Peyer's patch (tissue), 4 donors: ENCODE measurements around the gene DMRT1.

Experiments used
- CTCF ChIP-seq, 6 experiments: fragments of 450-650 bp in 4 of 6; fragments of 200-600 bp in 2 of 6; sonication (generic) in 1 of 6; IDR thresholded peaks; one replicate each; pipeline ENCODE4 v1.5.1; 2017 to 2019; ENCODE audit warnings: antibody characterized with exemption in 6 of 6, mild to moderate bottlenecking in 3 of 6, moderate library complexity in 1 of 6
- POLR2A ChIP-seq, 2 donors: fragments of 450-650 bp; IDR thresholded peaks; one replicate each; pipeline ENCODE4 v1.5.1; 2017; ENCODE audit warnings: antibody characterized with exemption in 2 of 2, mild to moderate bottlenecking in 2 of 2, moderate library complexity in 2 of 2

- no peak for TF ChIP-seq CTCF (IDR thresholded peaks at IDR 0.05)
- no peak for TF ChIP-seq POLR2A (IDR thresholded peaks at IDR 0.05)
Observed at GRCh38 chr9:966870-967269, 125.4 kb downstream of the DMRT1 start.
